K562 (cell line): ENCODE results near the gene TSTD2. TPM values are rescaled to one million over a fixed set of nuclear protein-coding genes. Genes with fewer than 3 reads are reported as not detected.

Experiments
- ATAC-seq: fragments of 200-7000 bp; cut with Tn5 transposase; 3 replicates; pipeline ENCODE4 v1.9.1; 2020; ENCODE audit warnings: moderate library complexity
- BruUV-seq: library from RNA; stranded (reverse); fragments of 400-500 nt; replicated peaks from 2 replicates; lab custom pipeline; 2021; lab: Mats Ljungman, UMichigan
- CTCF ChIA-PET: fragments of 300-600 bp; formaldehyde crosslinking; extraction: SDS; loops from one replicate; lab custom pipeline; 2021; ENCODE audit warnings: low intra/inter-chr PET ratio; lab: Yijun Ruan, JAX
- POLR2A ChIA-PET: fragments of 300-600, 350-650 bp; sonication (Branson Sonifier 250); formaldehyde crosslinking; extraction: SDS; loops from one replicate; lab custom pipeline; 2021; ENCODE audit warnings: antibody characterized with exemption, inconsistent platforms; lab: Yijun Ruan, JAX
- DNase-seq, 4 experiments: peaks; one replicate each; pipeline versions ENCODE4 v3.0.0 to v3.0.0-alpha.2; 2011 to 2018; ENCODE audit warnings: low spot score in 3 of 4, mixed read lengths in 3 of 4; ENCODE audit errors: extremely low read depth in 1 of 4
- FAIRE-seq: peaks from 2 replicates; lab custom pipeline; 2011; peaks lifted over from hg19 to GRCh38; lab: Jason Lieb, UNC
- H2AFZ ChIP-seq: 2 replicates; pipeline ENCODE4 v1.6.0; 2011; ENCODE audit warnings: low read depth, low read length, control low read depth, inconsistent platforms
- H3K27ac ChIP-seq: fragments of 200-600 bp; 3 replicates; pipeline ENCODE4 v1.8.0; 2011; ENCODE audit warnings: low read depth, mild to moderate bottlenecking, control low read depth, inconsistent platforms, low read length, moderate library complexity, mixed read lengths; ENCODE audit errors: extremely low read depth
- H3K27me3 ChIP-seq, 2 experiments: fragments of 300-600 bp in 1 of 2; 2 replicates in 1 of 2; 3 replicates in 1 of 2; pipeline versions ENCODE4 v1.6.0 to v1.8.0; 2011; ENCODE audit warnings: inconsistent platforms in 2 of 2, low read length in 2 of 2, mild to moderate bottlenecking in 1 of 2, mixed read lengths in 1 of 2, moderate library complexity in 1 of 2; ENCODE audit not compliant: control insufficient read depth in 2 of 2, insufficient read depth in 2 of 2
- H3K36me3 ChIP-seq: fragments of 300-600 bp; 3 replicates; pipeline ENCODE4 v1.8.0; 2011; ENCODE audit warnings: mild to moderate bottlenecking, low read length, inconsistent platforms; ENCODE audit not compliant: control insufficient read depth, insufficient read depth
- H3K4me1 ChIP-seq, 2 experiments: fragments of 200-600 bp in 1 of 2; replicated peaks in 1 of 2; 2 replicates in 1 of 2; 3 replicates in 1 of 2; pipeline versions ENCODE4 v1.5.1 to v1.8.0; 2011; ENCODE audit warnings: inconsistent platforms in 2 of 2, low read length in 2 of 2, mild to moderate bottlenecking in 1 of 2, mixed read lengths in 1 of 2, moderate library complexity in 1 of 2; ENCODE audit not compliant: control insufficient read depth in 2 of 2, insufficient read depth in 2 of 2
- H3K4me2 ChIP-seq: 2 replicates; pipeline ENCODE4 v1.6.1; 2011; ENCODE audit warnings: low read length, control low read depth, inconsistent platforms, mixed read lengths; ENCODE audit not compliant: insufficient read depth
- H3K4me3 ChIP-seq: fragments of 200-600 bp; sonication (generic), shearing (Covaris generic); 2 replicates; pipeline ENCODE4 v1.5.1; 2016; ENCODE audit warnings: control low read depth, inconsistent platforms
- H3K79me2 ChIP-seq: fragments of 200-600 bp; 3 replicates; pipeline ENCODE4 v1.8.0; 2011; ENCODE audit warnings: low read length, inconsistent platforms; ENCODE audit not compliant: control insufficient read depth, insufficient read depth
- H3K9ac ChIP-seq, 2 experiments: 2 replicates each; pipeline versions ENCODE4 v1.6.0 to v1.6.1; 2011; ENCODE audit warnings: low read depth in 2 of 2, low read length in 2 of 2, control low read depth in 1 of 2, inconsistent platforms in 1 of 2, mild to moderate bottlenecking in 1 of 2, mixed read lengths in 1 of 2; ENCODE audit not compliant: insufficient read depth in 1 of 2
- H3K9me1 ChIP-seq: one replicate; pipeline ENCODE4 v1.6.0; 2011; ENCODE audit warnings: inconsistent platforms, mild to moderate bottlenecking, low read length, moderate library complexity; ENCODE audit not compliant: control insufficient read depth, insufficient read depth
- H3K9me3 ChIP-seq: replicated peaks from 2 replicates; pipeline ENCODE4 v1.5.1; 2011; ENCODE audit warnings: low read depth, low read length, inconsistent platforms; ENCODE audit not compliant: control insufficient read depth, insufficient read depth
- H4K20me1 ChIP-seq: replicated peaks from 2 replicates; pipeline ENCODE4 v1.6.1; 2011; ENCODE audit warnings: low read length, inconsistent platforms, mixed read lengths; ENCODE audit not compliant: control insufficient read depth, insufficient read depth
- BCOR ChIP-seq: fragments of 450-650 bp; IDR thresholded peaks from 2 replicates; pipeline ENCODE4 v1.6.1; 2016
- BMI1 ChIP-seq: fragments of 150-350 bp; IDR thresholded peaks from 2 replicates; pipeline ENCODE4 v1.6.1; 2014; ENCODE audit warnings: low read length
- HDAC6 ChIP-seq: IDR thresholded peaks from 2 replicates; pipeline ENCODE4 v1.6.1; 2012; ENCODE audit warnings: low read depth, mild to moderate bottlenecking, control low read depth, inconsistent platforms, low read length, moderate library complexity
- HOMEZ ChIP-seq: fragments of 250-450 bp; sonication (Bioruptor Pico); IDR thresholded peaks from 2 replicates; pipeline ENCODE4 v1.4.0; 2020; ENCODE audit warnings: mild to moderate bottlenecking, moderate library complexity
- KAT7 ChIP-seq: sonication (generic); formaldehyde crosslinking; IDR thresholded peaks from 2 replicates; pipeline ENCODE4 v1.8.0; 2022; ENCODE audit warnings: missing genetic modification reagents, mild to moderate bottlenecking, borderline replicate concordance
- KDM1A ChIP-seq, 2 experiments: fragments of 450-650 bp; IDR thresholded peaks; 2 replicates each; pipeline ENCODE4 v1.6.1; 2016; ENCODE audit warnings: mild to moderate bottlenecking in 2 of 2
- MBD2 ChIP-seq: sonication (generic); IDR thresholded peaks from 2 replicates; pipeline ENCODE4 v1.6.1; 2016; ENCODE audit warnings: low read depth, borderline replicate concordance
- RBFOX2 ChIP-seq: fragments of 200-400 bp; formaldehyde crosslinking; IDR thresholded peaks from 2 replicates; pipeline ENCODE4 v1.6.1; 2017; ENCODE audit warnings: low read depth, mild to moderate bottlenecking, low read length, moderate library complexity
- RBM22 ChIP-seq: fragments of 200-400 bp; formaldehyde crosslinking; IDR thresholded peaks from 2 replicates; pipeline ENCODE4 v1.6.1; 2018; ENCODE audit warnings: low read length, low read depth; ENCODE audit not compliant: poor library complexity, severe bottlenecking
- RNF219 ChIP-seq: fragments of 250-450 bp; sonication (Bioruptor Pico); IDR thresholded peaks from 2 replicates; pipeline ENCODE4 v1.5.0; 2022; ENCODE audit warnings: mild to moderate bottlenecking
- ZBTB1 ChIP-seq: sonication (generic); formaldehyde crosslinking; IDR thresholded peaks from 2 replicates; pipeline ENCODE4 v1.8.1; 2023; ENCODE audit warnings: missing genetic modification reagents, low read depth, mild to moderate bottlenecking, borderline replicate concordance
- ZBTB5 ChIP-seq: fragments of 450-650 bp; IDR thresholded peaks from 2 replicates; pipeline ENCODE4 v1.6.1; 2017; ENCODE audit warnings: antibody characterized with exemption
- ZFX ChIP-seq: sonication (generic); formaldehyde crosslinking; IDR thresholded peaks from 2 replicates; pipeline ENCODE4 v1.8.0; 2022; ENCODE audit warnings: mild to moderate bottlenecking, missing genetic modification reagents, moderate library complexity
- ZNF57 ChIP-seq: fragments of 450-650 bp; formaldehyde crosslinking; IDR thresholded peaks from 2 replicates; pipeline ENCODE4 v1.4.0; 2020; ENCODE audit warnings: mild to moderate bottlenecking, moderate library complexity
- WGBS: fragments of 100-300 bp; shearing (Covaris generic); methylation state at CpG from one replicate; pipeline ENCODE4 v1.1.6; 2016; ENCODE audit warnings: low coverage, mixed read lengths; ENCODE audit not compliant: insufficient coverage; ENCODE audit errors: missing lambda C conversion rate; 5-methylcytosine and 5-hydroxymethylcytosine counted together
- in situ Hi-C: fragments of 300-500 bp; cut with MboI; formaldehyde crosslinking; loops from 4 replicates; pipeline ENCODE4 v1.15.0; 2018; ENCODE audit warnings: inconsistent platforms, mixed read lengths
- intact Hi-C: fragments of 100-400 bp; cut with micrococcal nuclease; formaldehyde crosslinking; loops from 2 replicates; pipeline ENCODE4 v1.14.2; 2022
- polyA plus RNA-seq, 8 experiments: library from polyadenylated mRNA; depleted of rRNA in 4 of 8; stranded (reverse) in 5 of 8; unstranded in 3 of 8; fragments of >200 nt; fragmentation: Nextera tagmentation in 2 of 8; fragmentation: Illumina TruSeq in 1 of 8; extraction: Ambion mirVana in 2 of 8; extraction: Trizol in 1 of 8; gene quantifications; 2 replicates each; pipeline versions ENCODE4 v1.2.1 to v1.2.3, GENCODE V29; 2011 to 2014; ENCODE audit warnings: inconsistent platforms in 1 of 8, missing spikeins in 1 of 8
- total RNA-seq, 7 experiments: library from RNA; depleted of rRNA in 6 of 7; stranded (reverse); fragments of >200 nt in 6 of 7; fragmentation: Illumina TruSeq in 2 of 7; extraction: Trizol in 2 of 7; gene quantifications; 2 replicates each; pipeline versions ENCODE4 v1.2.1 to v1.2.3, GENCODE V29; 2011 to 2021; ENCODE audit warnings: low replicate concordance in 1 of 7
- TF ChIP-seq, protein P1 (sequence below): sonication (generic); formaldehyde crosslinking; IDR thresholded peaks from 2 replicates; pipeline ENCODE4 v1.8.0; 2022; ENCODE audit warnings: missing genetic modification reagents, mild to moderate bottlenecking, moderate library complexity, borderline replicate concordance

TSTD2 gene
- total and polyA plus RNA-seq, 9 of the 15 experiments (the other 6 are each of a cell fraction or from before 2014, with no cell fraction given) = 10.1 to 36.7 (median 19.0) TPM

DNA sequence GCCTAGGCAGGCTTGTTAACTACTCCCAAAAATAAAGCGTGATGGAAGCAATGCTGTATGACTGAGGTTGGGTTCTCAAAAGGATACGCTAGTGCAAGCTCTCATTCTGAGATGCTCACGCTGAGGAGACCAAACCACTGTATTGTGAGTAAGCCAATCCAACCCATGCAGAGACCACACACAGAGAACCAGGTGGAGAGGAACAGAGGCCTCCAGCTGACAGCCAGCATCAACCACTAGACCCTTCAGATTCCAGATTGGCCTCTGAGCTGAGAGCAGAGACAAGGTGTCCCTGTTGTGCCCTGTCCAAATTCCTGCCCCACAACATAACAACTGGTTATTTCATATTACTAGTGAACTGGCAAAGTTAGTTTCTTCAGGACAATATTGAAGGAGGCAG is 4.5 kb downstream of the TSTD2 start (continued):
- TF ChIP-seq ZFX (CRISPR knock-in tag) (no peak), RBFOX2 (no peak), BCOR (no peak), MBD2 (no peak), HDAC6 (no peak), KDM1A (IDR thresholded peaks at IDR 0.05) (no peak)

DNA sequence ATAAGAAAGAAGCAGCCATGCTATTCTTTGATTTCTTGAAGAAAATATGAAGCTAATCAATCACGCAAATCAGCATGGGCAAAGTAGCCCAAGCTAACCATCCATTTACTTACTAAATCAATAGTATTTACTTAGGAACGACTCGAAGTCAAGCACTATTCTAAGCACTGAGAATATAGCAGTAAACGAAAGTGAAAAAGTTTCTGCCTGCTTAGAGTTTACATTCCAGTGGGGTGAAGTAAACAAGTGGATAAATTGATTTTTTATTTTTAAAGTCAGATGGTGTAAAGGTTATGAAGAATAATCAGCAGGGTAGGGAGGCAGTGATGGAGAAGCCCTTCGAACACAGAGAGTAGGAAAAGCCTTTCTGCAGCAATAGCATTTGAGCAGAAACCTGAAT is 5.5 kb downstream of the TSTD2 start:
- Histone ChIP-seq H3K79me2 (peaks cover 50% of the 10 kb centered on the region), H3K9ac (no peak overlapping the region), H3K4me3 (no peak overlapping the region), H3K9me3 (no peaks in the 10 kb centered on the region), H3K4me1 (peaks cover 4 to 8% of the 10 kb centered on the region in 2 experiments; a peak in 3 of 5 replicates), H3K9me1 (no peaks in the 10 kb centered on the region), H3K27me3 (no peaks in the 10 kb centered on the region), H4K20me1 (no peaks in the 10 kb centered on the region)
- intact Hi-C loops = no loop called here
- 83% methylated on average over 5 of the region's 5 CpGs for WGBS
- no peak for FAIRE-seq
- no peak for DNase-seq
- POLR2A ChIA-PET = no interaction called here
- in situ Hi-C loops = no loop called here
- TF ChIP-seq ZNF57 (CRISPR knock-in tag) = no peak
- no peak for TF ChIP-seq ZBTB1 (CRISPR knock-in tag)
- no peak for TF ChIP-seq RBM22
- TF ChIP-seq, protein P1, sequence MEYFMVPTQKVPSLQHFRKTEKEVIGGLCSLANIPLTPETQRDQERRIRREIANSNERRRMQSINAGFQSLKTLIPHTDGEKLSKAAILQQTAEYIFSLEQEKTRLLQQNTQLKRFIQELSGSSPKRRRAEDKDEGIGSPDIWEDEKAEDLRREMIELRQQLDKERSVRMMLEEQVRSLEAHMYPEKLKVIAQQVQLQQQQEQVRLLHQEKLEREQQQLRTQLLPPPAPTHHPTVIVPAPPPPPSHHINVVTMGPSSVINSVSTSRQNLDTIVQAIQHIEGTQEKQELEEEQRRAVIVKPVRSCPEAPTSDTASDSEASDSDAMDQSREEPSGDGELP (CRISPR knock-in tag) = no peak
- no peak for TF ChIP-seq KAT7
- TF ChIP-seq ZBTB5 = no peak
- no peak for TF ChIP-seq HOMEZ (CRISPR knock-in tag)
- TF ChIP-seq RNF219 (CRISPR knock-in tag) = no peak
- TF ChIP-seq BMI1 = no peak
- TF ChIP-seq, all 486 proteins: peak for 0
- Histone ChIP-seq H3K27ac (no peak overlapping the region), H3K4me2 (no peak overlapping the region), H3K36me3 (peaks cover 47% of the 10 kb centered on the region), H2AFZ (no peak overlapping the region)
- ATAC-seq = no peak
- no TSS peak for BruUV-seq
- CTCF ChIA-PET = no interaction called here
